BE2C (cell line): ENCODE measurements around the gene DENND5B.

Experiments used
- DNase-seq: peaks from one replicate; pipeline ENCODE4 v3.0.0-alpha.2; 2020
- H3K27me3 ChIP-seq: fragments of 250-450 bp; sonication (Bioruptor Pico); 2 replicates; pipeline ENCODE4 v1.5.1; 2020; ENCODE audit warnings: mild to moderate bottlenecking
- H3K36me3 ChIP-seq: fragments of 250-450 bp; sonication (Bioruptor Pico); 2 replicates; pipeline ENCODE4 v1.5.1; 2020; ENCODE audit warnings: mild to moderate bottlenecking
- H3K4me1 ChIP-seq: fragments of 250-450 bp; sonication (Bioruptor Pico); 2 replicates; pipeline ENCODE4 v1.5.1; 2020
- H3K4me3 ChIP-seq: 2 replicates; pipeline ENCODE4 v1.5.1; 2011; ENCODE audit warnings: low read depth, low read length
- H3K9me3 ChIP-seq: fragments of 250-450 bp; sonication (Bioruptor Pico); 2 replicates; pipeline ENCODE4 v1.5.1; 2020
- TF ChIP-seq, protein P1 (sequence below): IDR thresholded peaks from 2 replicates; pipeline ENCODE4 v1.5.1; 2012; ENCODE audit warnings: mild to moderate bottlenecking, low read depth, low read length

The DENND5B gene

DNA sequence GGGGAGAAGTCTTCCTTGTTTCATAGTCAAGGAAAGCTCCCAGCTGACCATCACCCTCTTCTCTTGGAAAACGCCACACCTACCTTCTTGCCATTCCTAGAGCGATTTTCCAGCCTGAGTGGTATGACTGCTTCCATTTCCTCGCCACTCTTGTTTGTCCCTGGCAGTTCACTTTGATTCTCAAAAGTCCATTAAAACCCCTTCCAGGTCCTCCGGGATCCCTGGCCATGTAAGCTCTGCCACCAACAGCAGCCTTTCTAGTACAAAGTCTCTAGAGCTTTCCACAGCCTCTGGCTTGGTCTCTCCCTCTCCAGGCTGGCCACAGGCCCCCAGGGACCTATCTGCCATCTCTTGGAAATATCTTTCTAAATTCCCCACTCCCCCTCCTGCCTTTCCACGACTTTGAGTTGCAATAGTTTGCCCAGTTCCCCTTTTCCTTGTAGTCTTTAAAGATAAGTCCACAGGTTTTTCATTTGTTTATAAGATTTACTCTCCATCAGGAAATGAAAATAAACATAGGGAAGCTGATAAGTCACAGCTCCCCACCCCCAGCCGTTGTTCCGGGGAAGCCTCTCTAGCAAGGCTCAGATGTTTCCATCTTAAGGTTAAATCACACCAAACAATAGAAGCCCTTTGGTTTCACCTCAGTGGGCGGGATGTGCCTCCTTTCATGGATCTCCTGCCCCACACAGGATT, 222.1 kb downstream of the DENND5B start:
- no peaks in the 10 kb centered on the region for H3K27me3 ChIP-seq
- no peaks in the 10 kb centered on the region for H3K36me3 ChIP-seq
- peak; percentile 43 for DNase-seq
- TF ChIP-seq, protein P1, sequence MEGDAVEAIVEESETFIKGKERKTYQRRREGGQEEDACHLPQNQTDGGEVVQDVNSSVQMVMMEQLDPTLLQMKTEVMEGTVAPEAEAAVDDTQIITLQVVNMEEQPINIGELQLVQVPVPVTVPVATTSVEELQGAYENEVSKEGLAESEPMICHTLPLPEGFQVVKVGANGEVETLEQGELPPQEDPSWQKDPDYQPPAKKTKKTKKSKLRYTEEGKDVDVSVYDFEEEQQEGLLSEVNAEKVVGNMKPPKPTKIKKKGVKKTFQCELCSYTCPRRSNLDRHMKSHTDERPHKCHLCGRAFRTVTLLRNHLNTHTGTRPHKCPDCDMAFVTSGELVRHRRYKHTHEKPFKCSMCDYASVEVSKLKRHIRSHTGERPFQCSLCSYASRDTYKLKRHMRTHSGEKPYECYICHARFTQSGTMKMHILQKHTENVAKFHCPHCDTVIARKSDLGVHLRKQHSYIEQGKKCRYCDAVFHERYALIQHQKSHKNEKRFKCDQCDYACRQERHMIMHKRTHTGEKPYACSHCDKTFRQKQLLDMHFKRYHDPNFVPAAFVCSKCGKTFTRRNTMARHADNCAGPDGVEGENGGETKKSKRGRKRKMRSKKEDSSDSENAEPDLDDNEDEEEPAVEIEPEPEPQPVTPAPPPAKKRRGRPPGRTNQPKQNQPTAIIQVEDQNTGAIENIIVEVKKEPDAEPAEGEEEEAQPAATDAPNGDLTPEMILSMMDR, result no peak
- no peaks in the 10 kb centered on the region for H3K9me3 ChIP-seq
- no peaks in the 10 kb centered on the region for H3K4me1 ChIP-seq
- H3K4me3 ChIP-seq, result no peak overlapping the region

DNA sequence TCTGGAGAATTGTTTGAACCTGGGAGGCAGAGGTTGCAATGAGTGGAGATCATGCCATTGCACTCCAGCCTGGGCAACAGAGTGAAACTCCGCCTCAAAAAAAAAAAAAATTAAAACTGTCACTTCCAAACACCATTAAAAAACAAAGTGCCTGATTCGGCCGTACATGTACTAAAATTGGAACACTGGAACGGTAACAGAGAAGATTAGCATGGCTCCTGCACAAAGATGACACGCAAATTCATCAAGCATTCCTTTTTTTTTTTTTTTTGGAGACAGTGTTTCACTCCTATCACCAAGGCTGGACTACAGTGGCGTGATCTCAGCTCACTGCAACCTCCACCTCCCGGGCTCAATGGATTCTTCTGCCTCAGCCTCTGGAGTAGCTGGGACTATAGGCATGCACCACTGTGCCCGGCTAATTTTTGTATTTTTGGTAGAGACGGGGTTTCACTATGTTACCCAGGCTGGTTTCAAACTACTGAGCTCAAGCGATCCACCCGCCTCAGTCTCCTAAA, 224.8 kb downstream of the DENND5B start:
- Histone ChIP-seq H3K4me1 (no peaks in the 10 kb centered on the region), H3K36me3 (no peaks in the 10 kb centered on the region), H3K27me3 (no peaks in the 10 kb centered on the region), H3K4me3 (no peak overlapping the region), H3K9me3 (no peaks in the 10 kb centered on the region)
- TF ChIP-seq, protein P1, result no peak
- DNase-seq, result no peak

DNA sequence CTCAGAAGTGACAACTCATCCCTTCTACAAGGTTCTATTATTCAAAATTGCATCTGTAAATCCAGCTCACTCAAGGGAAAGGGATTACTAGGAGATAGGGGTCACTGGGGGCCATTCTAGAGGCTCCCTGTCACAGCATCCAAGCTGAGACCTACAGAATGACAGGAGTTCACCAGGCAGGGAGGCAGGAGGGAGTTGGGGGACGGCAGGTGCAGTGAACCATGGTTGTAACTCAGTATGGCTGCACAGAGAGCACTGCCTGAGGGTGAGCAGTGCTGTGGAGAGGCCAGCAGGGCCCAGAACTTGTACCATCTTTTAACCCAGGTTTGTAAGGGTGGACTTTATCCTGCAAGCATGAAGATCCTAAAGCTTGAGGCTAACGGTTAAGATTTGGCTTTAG, 227.1 kb downstream of the DENND5B start:
- no peak for DNase-seq
- Histone ChIP-seq H3K4me3 (no peak overlapping the region), H3K9me3 (no peaks in the 10 kb centered on the region), H3K27me3 (no peaks in the 10 kb centered on the region), H3K4me1 (no peaks in the 10 kb centered on the region), H3K36me3 (no peaks in the 10 kb centered on the region)
- TF ChIP-seq, protein P1, result no peak

DNA sequence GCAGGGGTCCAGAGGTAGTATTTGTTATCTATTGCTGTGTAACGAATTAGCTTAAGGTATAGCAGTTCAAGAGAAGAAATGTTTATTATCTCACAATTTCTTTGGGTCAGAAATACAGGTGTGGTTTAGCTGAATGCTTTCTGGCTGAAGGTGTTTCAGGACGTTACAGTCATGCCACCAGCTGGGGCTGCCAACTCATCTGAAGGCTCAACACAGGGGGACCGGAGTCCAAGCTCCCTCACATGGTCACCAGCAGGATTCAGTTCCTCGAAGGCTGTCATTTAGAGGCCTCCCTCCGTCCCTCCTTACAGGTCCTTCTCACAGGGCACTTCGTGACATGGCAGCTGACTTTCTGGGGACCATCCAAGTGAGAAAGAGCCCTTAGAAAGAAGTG, 227.5 kb downstream of the DENND5B start:
- H3K4me3 ChIP-seq, result no peak overlapping the region
- no peak for DNase-seq

DNA sequence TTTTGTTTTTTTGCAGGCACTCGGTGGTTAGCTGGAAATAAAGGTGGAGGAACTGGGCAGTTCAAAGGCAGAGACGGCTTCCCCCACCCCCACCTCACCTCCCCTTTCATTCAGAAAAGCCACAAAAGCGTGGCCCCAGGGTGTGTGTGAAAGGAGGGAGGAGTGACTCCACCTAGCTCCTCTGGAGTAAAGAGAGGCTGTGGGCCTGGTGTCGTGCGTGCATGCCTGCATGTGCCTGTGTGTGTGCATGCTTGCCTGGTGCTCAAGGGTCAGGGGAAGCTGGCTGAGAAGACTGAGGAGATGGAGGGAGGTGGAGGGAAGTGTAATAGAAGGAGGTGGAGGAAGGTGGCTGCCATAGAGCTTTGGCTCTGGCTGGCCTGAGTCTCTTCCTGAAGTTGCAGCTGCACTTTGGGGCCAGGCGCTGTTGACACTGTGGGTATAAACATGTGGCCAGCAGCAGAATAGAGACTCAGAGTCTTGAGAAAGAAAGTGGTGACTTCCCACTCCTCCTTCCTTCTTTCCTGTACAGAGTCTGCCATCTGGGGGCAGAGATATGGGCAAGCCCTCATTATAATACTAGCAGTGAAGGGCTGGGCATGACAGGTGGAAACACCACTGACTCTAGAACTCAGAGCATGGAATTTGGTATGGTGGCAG, 228.0 kb downstream of the DENND5B start:
- TF ChIP-seq, protein P1, result no peak
- no peak for DNase-seq
- no peaks in the 10 kb centered on the region for H3K27me3 ChIP-seq
- H3K36me3 ChIP-seq, result no peaks in the 10 kb centered on the region
- H3K9me3 ChIP-seq, result no peaks in the 10 kb centered on the region
- no peak overlapping the region for H3K4me3 ChIP-seq
- H3K4me1 ChIP-seq, result no peaks in the 10 kb centered on the region

More for the DNA sequence above, 227.5 kb downstream of the DENND5B start:
- TF ChIP-seq, protein P1, result no peak
- H3K36me3 ChIP-seq, result no peaks in the 10 kb centered on the region
- no peaks in the 10 kb centered on the region for H3K9me3 ChIP-seq
- no peaks in the 10 kb centered on the region for H3K4me1 ChIP-seq
- H3K27me3 ChIP-seq, result no peaks in the 10 kb centered on the region
